HepG2 (cell line): ENCODE data around the gene MYLK. TPM values are rescaled to one million over a fixed set of nuclear protein-coding genes. Genes with fewer than 3 reads are reported as not detected.
"Not testable (repeated sequence)": the region's sequence is repeated elsewhere in the genome, so short reads cannot be mapped to it uniquely, and the experiment has no call there.

ENCODE experiments used
- ATAC-seq: fragments of 200-7000 bp; cut with Tn5 transposase; 3 replicates; pipeline ENCODE4 v1.9.1; 2020; ENCODE audit warnings: mild to moderate bottlenecking, moderate library complexity
- BruUV-seq: library from RNA; stranded (reverse); fragments of 400-500 nt; replicated peaks from 2 replicates; lab custom pipeline; 2021; lab: Mats Ljungman, UMichigan
- CTCF ChIA-PET: fragments of 300-600 bp; formaldehyde crosslinking; extraction: SDS; loops from one replicate; lab custom pipeline; 2021; ENCODE audit warnings: low total read pairs, inconsistent platforms, low intra/inter-chr PET ratio; lab: Yijun Ruan, JAX
- POLR2A ChIA-PET: fragments of 350-600 bp; sonication (Branson Sonifier 250); formaldehyde crosslinking; loops from one replicate; lab custom pipeline; 2020; ENCODE audit warnings: antibody characterized with exemption, inconsistent platforms; lab: Yijun Ruan, JAX
- DNase-seq: peaks from one replicate; pipeline ENCODE4 v3.0.0-alpha.2; 2015; ENCODE audit warnings: low spot score
- FAIRE-seq: peaks from 3 replicates; lab custom pipeline; 2011; peaks lifted over from hg19 to GRCh38; lab: Jason Lieb, UNC
- H2AFZ ChIP-seq: one replicate; pipeline ENCODE4 v1.6.1; 2011; ENCODE audit warnings: low read length, inconsistent platforms
- H3K27ac ChIP-seq: fragments of 300-600 bp; 3 replicates; pipeline ENCODE4 v1.8.0; 2011; ENCODE audit warnings: mixed run types, mild to moderate bottlenecking, mixed read lengths, low read length, inconsistent platforms; ENCODE audit not compliant: insufficient read depth; ENCODE audit errors: extremely low read length
- H3K27me3 ChIP-seq, 2 experiments: fragments of 200-600 bp in 1 of 2; 2 replicates in 1 of 2; 3 replicates in 1 of 2; pipeline versions ENCODE4 v1.6.0 to v1.8.0; 2011; ENCODE audit warnings: low read length in 2 of 2, mild to moderate bottlenecking in 2 of 2, moderate library complexity in 2 of 2, inconsistent platforms in 1 of 2; ENCODE audit not compliant: insufficient read depth in 2 of 2, control insufficient read depth in 1 of 2
- H3K36me3 ChIP-seq, 2 experiments: fragments of 200-600 bp in 1 of 2; replicated peaks in 1 of 2; 2 replicates in 1 of 2; 3 replicates in 1 of 2; pipeline versions ENCODE4 v1.5.1 to v1.8.0; 2011; ENCODE audit warnings: low read length in 2 of 2, inconsistent platforms in 1 of 2; ENCODE audit not compliant: insufficient read depth in 2 of 2, control insufficient read depth in 1 of 2
- H3K4me1 ChIP-seq: 2 replicates; pipeline ENCODE4 v1.5.1; 2012; ENCODE audit warnings: low read length, inconsistent platforms; ENCODE audit not compliant: insufficient read depth
- H3K4me2 ChIP-seq: 2 replicates; pipeline ENCODE4 v1.6.0; 2011; ENCODE audit warnings: low read depth, low read length, inconsistent platforms
- H3K4me3 ChIP-seq, 3 experiments: fragments of 200-600 bp in 1 of 3; sonication (generic), shearing (Covaris generic) in 1 of 3; replicated peaks in 1 of 3; 2 replicates each; pipeline ENCODE4 v1.5.1; 2011 to 2016; ENCODE audit warnings: low read length in 3 of 3, inconsistent platforms in 2 of 3, low read depth in 2 of 3, mild to moderate bottlenecking in 2 of 3, control low read depth in 1 of 3, mixed read lengths in 1 of 3; ENCODE audit not compliant: insufficient read depth in 1 of 3
- H3K79me2 ChIP-seq: one replicate; pipeline ENCODE4 v1.6.1; 2011; ENCODE audit warnings: low read length, inconsistent platforms; ENCODE audit not compliant: insufficient read depth
- H3K9ac ChIP-seq: 2 replicates; pipeline ENCODE4 v1.6.0; 2011; ENCODE audit warnings: mild to moderate bottlenecking, low read depth, low read length, inconsistent platforms; ENCODE audit not compliant: insufficient read depth
- H3K9me3 ChIP-seq: 2 replicates; pipeline ENCODE4 v1.5.1; 2012; ENCODE audit warnings: mild to moderate bottlenecking, low read length
- H4K20me1 ChIP-seq: 2 replicates; pipeline ENCODE4 v1.6.0; 2011; ENCODE audit warnings: inconsistent platforms, mild to moderate bottlenecking, low read length, moderate library complexity; ENCODE audit not compliant: insufficient read depth
- ATF1 ChIP-seq: IDR thresholded peaks from 2 replicates; pipeline ENCODE4 v1.6.1; 2016; ENCODE audit warnings: mild to moderate bottlenecking, control low read depth
- SYNCRIP ChIP-seq: fragments of 200-400 bp; formaldehyde crosslinking; IDR thresholded peaks from 2 replicates; pipeline ENCODE4 v1.6.1; 2018; ENCODE audit warnings: mild to moderate bottlenecking, low read depth, low read length; ENCODE audit not compliant: insufficient read depth
- ZBTB2 ChIP-seq: sonication (generic); formaldehyde crosslinking; IDR thresholded peaks from 2 replicates; pipeline ENCODE4 v1.8.0; 2022; ENCODE audit warnings: low read depth, missing genetic modification reagents
- WGBS: methylation state at CpG from one replicate; pipeline ENCODE4 v1.1.6; 2017; ENCODE audit warnings: low lambda C conversion rate; 5-methylcytosine and 5-hydroxymethylcytosine counted together
- in situ Hi-C: cut with HindIII; loops from 2 replicates; pipeline ENCODE4 v1.10.0; 2017; ENCODE audit warnings: low pct_unique_long_range_greater_than_20kb; ENCODE audit not compliant: extremely low pct_ligation_motif_present
- intact Hi-C: fragments of 100-400 bp; cut with micrococcal nuclease; formaldehyde crosslinking; loops from one replicate; pipeline ENCODE4 v1.10.0; 2022; ENCODE audit not compliant: unreplicated experiment
- polyA plus RNA-seq, 8 experiments: library from polyadenylated mRNA; depleted of rRNA in 3 of 8; stranded (reverse) in 7 of 8; unstranded in 1 of 8; fragments of >200 nt; fragmentation: Illumina TruSeq in 4 of 8; extraction: Trizol in 4 of 8; gene quantifications; 2 replicates each; pipeline versions ENCODE4 v1.2.1 to v1.2.3, GENCODE V29; 2011 to 2016; ENCODE audit warnings: low read depth in 4 of 8, missing spikeins in 1 of 8, mixed read lengths in 1 of 8; ENCODE audit not compliant: insufficient read depth in 1 of 8
- total RNA-seq, 5 experiments: library from RNA; depleted of rRNA; stranded (reverse); fragments of >200 nt; fragmentation: Illumina TruSeq; extraction: Trizol; gene quantifications; 2 replicates each; pipeline ENCODE4 v1.2.3, GENCODE V29; 2016; ENCODE audit warnings: low read depth in 1 of 5

Gene MYLK
- total and polyA plus RNA-seq, 2 of the 13 experiments (the other 11 are each of a cell fraction or from before 2014, with no cell fraction given), result 10.6 to 34.9 TPM

- no peaks in the 10 kb centered on the region for H4K20me1 ChIP-seq
- in situ Hi-C loops, result no loop called here
- no peak for DNase-seq
- no peak for FAIRE-seq
- H3K4me1 ChIP-seq, result no peaks in the 10 kb centered on the region
- H3K27ac ChIP-seq, result no peak overlapping the region
- no peak overlapping the region for H3K4me3 ChIP-seq
- TF ChIP-seq SYNCRIP (no peak), ATF1 (CRISPR knock-in tag) (no peak), ZBTB2 (no peak)
- TF ChIP-seq, all 625 proteins: peak for 0
- ChIA-PET POLR2A (no interaction called here), CTCF (no interaction called here)
- ATAC-seq, result no peak
- intact Hi-C loops, result no loop called here
- Histone ChIP-seq H3K36me3 (no peaks in the 10 kb centered on the region), H3K9ac (no peak overlapping the region), H3K4me2 (no peak overlapping the region), H3K27me3 (no peaks in the 10 kb centered on the region), H2AFZ (no peak overlapping the region), H3K79me2 (no peaks in the 10 kb centered on the region), H3K9me3 (peaks cover 14% of the 10 kb centered on the region)
- BruUV-seq, result no TSS peak
- WGBS, result 0% methylated on average over 1 of the region's 1 CpG
Observed at GRCh38 chr3:123892195-123892594, 8.1 kb upstream of the MYLK start.

DNA sequence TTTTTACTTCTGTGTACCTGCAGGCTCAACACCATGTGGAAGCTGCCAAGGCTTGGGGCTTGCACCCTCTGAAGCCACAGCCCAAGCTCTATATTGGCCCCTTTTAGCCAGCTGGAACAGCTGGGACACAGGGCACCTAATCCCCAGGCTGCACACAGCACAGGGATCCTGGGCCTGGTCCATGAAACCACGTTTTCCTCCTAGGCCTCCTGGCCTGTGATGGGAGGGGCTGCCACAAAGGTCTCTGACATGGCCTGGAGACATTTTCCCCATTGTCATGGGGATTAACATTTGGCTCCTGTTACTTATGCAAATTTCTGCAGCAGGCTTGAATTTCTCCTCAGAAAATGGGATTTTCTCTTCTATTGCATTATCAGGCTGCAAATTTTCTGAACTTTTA is 6.9 kb upstream of the MYLK start:
- FAIRE-seq, H4K20me1 ChIP-seq, ATAC-seq, CTCF ChIA-PET, H3K4me2 ChIP-seq, in situ Hi-C loops, H3K79me2 ChIP-seq, H3K36me3 ChIP-seq, H3K4me3 ChIP-seq, H3K9ac ChIP-seq, BruUV-seq, H2AFZ ChIP-seq, H3K27ac ChIP-seq, POLR2A ChIA-PET, intact Hi-C loops, H3K4me1 ChIP-seq, DNase-seq, H3K27me3 ChIP-seq: not testable (repeated sequence)
- H3K9me3 ChIP-seq, result peaks cover 14% of the 10 kb centered on the region
- no CpG with 5 or more reads among the region's 1 CpG for WGBS

DNA sequence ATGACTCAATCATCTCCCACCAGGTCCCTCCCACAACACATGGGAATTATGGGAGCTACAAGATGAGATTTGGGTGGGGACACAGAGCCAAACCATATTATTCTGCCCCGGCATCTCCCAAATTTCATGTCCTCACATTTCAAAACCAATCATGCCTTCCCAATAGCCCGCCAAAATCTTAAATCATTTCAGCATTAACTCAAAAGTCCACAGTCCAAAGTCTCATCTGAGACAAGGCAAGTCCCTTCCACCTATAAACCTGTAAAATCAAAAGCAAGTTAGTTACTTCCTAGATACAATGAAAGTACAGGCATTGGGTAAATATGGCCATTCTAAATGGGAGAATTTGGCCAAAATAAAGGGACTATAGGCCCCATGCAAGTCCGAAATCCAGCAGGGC is 6.0 kb upstream of the MYLK start:
- H3K36me3 ChIP-seq, H3K4me2 ChIP-seq, H3K27me3 ChIP-seq, in situ Hi-C loops, DNase-seq, BruUV-seq, POLR2A ChIA-PET, H3K27ac ChIP-seq, H3K4me3 ChIP-seq, ATAC-seq, CTCF ChIA-PET, H4K20me1 ChIP-seq, H3K9ac ChIP-seq, H3K79me2 ChIP-seq, FAIRE-seq, H3K4me1 ChIP-seq, H2AFZ ChIP-seq, intact Hi-C loops: not testable (repeated sequence)
- H3K9me3 ChIP-seq, result peaks cover 14% of the 10 kb centered on the region
- WGBS, result 35% methylated on average over 3 of the region's 3 CpGs
